SH-SY5Y (cell line): Measurements from ENCODE around the gene SDC3.

Source experiments
- GATA2 ChIP-seq: IDR thresholded peaks from 2 replicates; pipeline ENCODE4 v1.6.1; 2011; ENCODE audit warnings: mild to moderate bottlenecking, low read depth, low read length
- GATA3 ChIP-seq: IDR thresholded peaks from 2 replicates; pipeline ENCODE4 v1.6.1; 2011; ENCODE audit warnings: low read depth, mild to moderate bottlenecking, low read length, moderate library complexity

- TF ChIP-seq GATA2 (no peak), GATA3 (no peak)
Measured at GRCh38 chr1:30891227-30891552, 17.4 kb downstream of the SDC3 start.
